Activated CD4-positive, alpha-beta memory T cell treated with anti-CD3 and anti-CD28 coated beads for 36 hours (primary cell): ENCODE results near the gene ARPC5L. TPM values are rescaled to one million over a fixed set of nuclear protein-coding genes. Genes with fewer than 3 reads are reported as not detected.
A peak's percentile ranks its signal among the peaks of the same experiment; 100 is the strongest.

Source experiments
- CTCF ChIA-PET: fragments of 350-600 bp; sonication (Branson Sonifier 250); formaldehyde crosslinking; loops from one replicate; lab custom pipeline; 2021; ENCODE audit warnings: antibody characterized with exemption, inconsistent platforms; lab: Charles Lee
- POLR2A ChIA-PET: fragments of 350-600 bp; sonication (Branson Sonifier 250); formaldehyde crosslinking; loops from one replicate; lab custom pipeline; 2021; ENCODE audit warnings: antibody characterized with exemption; lab: Charles Lee
- DNase-seq: peaks from one replicate; pipeline ENCODE4 v3.0.0-alpha.2; 2020
- H3K27ac Mint-ChIP-seq: one replicate; pipeline ENCODE4 v1.8.0; 2021; ENCODE audit warnings: mixed read lengths
- H3K27me3 Mint-ChIP-seq: one replicate; pipeline ENCODE4 v1.8.0; 2021; ENCODE audit warnings: mixed read lengths
- H3K36me3 Mint-ChIP-seq: one replicate; pipeline ENCODE4 v1.8.0; 2021; ENCODE audit warnings: mixed read lengths
- H3K4me1 Mint-ChIP-seq: one replicate; pipeline ENCODE4 v1.8.0; 2021; ENCODE audit warnings: low read depth, mixed read lengths
- H3K4me3 Mint-ChIP-seq: one replicate; pipeline ENCODE4 v1.8.0; 2021; ENCODE audit warnings: mild to moderate bottlenecking, mixed read lengths
- H3K9me3 Mint-ChIP-seq: one replicate; pipeline ENCODE4 v1.8.0; 2021; ENCODE audit warnings: mixed read lengths
- intact Hi-C: fragments of 100-400 bp; cut with micrococcal nuclease; formaldehyde crosslinking; loops from one replicate; pipeline ENCODE4 v1.15.1; 2023
- total RNA-seq, 2 experiments: library from RNA; stranded (reverse); gene quantifications; one replicate each; pipeline ENCODE4 v1.2.3, GENCODE V29; 2021

The ARPC5L gene
- total RNA-seq: 100 to 1,000 TPM; 104 to 108 TPM

DNA sequence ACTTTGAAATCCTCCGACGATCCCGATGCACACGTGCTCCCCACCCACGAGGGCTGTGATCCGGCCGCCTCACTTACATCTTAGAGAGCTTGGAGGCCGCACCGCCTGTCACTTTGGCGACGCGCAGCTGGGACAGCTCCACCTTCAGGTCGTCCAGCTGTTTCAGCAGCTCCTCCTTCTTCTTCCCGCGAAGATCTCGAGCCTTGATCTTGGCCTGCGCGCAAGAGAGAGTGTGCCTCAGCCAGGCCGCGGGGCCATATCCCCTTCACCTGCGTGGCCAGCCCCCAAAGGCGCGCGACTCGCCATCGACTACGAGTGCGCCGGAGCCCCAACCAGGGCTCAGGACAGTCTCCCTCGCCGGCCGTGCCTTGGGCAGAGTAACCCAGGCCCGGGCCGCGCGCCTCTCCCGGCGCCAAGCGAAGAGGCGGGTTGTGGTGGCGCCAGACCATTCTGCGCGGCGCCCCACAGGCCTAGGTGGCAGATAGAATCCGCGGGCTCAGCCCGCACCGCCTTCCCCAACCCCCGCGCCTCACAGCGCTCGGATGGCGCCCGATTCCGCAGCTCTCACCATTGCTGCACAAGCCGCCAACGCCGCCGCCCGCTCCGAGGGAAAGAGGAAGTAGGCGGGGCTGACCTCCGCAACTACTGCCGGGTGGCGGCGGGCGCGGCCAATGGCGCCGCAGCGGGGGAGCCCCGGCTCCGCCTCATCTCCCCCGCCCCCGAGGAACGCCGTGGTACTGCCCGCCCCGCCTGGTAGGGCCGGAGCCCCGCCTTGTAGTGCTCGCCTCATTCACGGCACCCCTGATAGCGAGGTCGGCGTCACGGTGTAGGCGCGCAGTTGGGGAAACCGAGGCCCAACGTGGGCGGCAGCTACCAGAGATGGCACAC lies at the start of gene ARPC5L, which contains the start of gene RPL35:
Gene ARPC5L (plus strand): TSS at position 789 of the 888 bp plus-strand sequence. CDS start 7,161 bp downstream, outside the sequence.
Gene RPL35 (minus strand): TSS at position 616 of the 888 bp plus-strand sequence. CDS start 45 bp downstream, at position 571.
- peak; percentile 96 for DNase-seq
- H3K4me3 Mint-ChIP-seq: peak within 1 kb of the TSS; percentile 88
- ChIA-PET POLR2A (interaction anchor here (0.8 to 3.4 kb wide), 12 partner anchors 8 to 379 kb away, joined by 3 to 62 read pairs (median 6); partner anchors contain the start of genes GOLGA1, HSPA5, NR6A1 and WDR38), CTCF (interaction anchor here (0.6 to 2.9 kb wide), 11 partner anchors 8 to 1653 kb away, joined by 3 to 18 read pairs (median 5); partner anchors contain the start of genes NR6A1, OLFML2A and WDR38)
- H3K36me3 Mint-ChIP-seq: peaks cover 48% of the 10 kb centered on the region
- intact Hi-C loops: loop anchor here (1.0 to 2.0 kb wide), 3 partner anchors 9 to 90 kb away; partner anchors contain the start of genes GOLGA1 and NR6A1
- H3K27ac Mint-ChIP-seq: peak within 1 kb of the TSS; percentile 94
- H3K27me3 Mint-ChIP-seq: no peaks in the 10 kb centered on the region
- peaks cover 42% of the 10 kb centered on the region for H3K4me1 Mint-ChIP-seq
- H3K9me3 Mint-ChIP-seq: no peaks in the 10 kb centered on the region

DNA sequence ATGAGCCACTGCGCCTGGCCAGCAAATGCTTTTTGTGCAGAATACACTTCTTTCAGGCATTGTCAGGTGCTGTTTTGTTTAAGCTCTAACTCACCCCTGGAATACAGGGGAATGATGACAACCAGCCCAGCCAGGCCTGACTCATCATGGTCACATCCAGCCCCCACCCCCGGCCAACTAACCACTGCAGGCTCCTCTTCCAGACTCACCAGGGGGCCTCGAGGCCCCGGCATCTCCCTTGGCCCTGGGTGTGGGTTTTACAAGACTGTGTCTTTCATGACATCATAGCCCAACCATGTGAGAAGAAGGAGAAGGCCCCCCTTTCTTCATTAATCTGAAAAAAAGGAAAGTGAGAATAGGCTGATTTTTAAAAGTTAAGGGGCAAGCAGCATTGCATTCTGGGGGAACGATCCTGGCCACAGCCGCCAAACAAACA lies 49.5 kb upstream of the ARPC5L start:
- H3K36me3 Mint-ChIP-seq: no peaks in the 10 kb centered on the region
- H3K4me3 Mint-ChIP-seq: no peak overlapping the region
- POLR2A ChIA-PET: no interaction called here
- H3K4me1 Mint-ChIP-seq: no peaks in the 10 kb centered on the region
- H3K27ac Mint-ChIP-seq: no peak overlapping the region
- peak; percentile 21 for DNase-seq
- no peaks in the 10 kb centered on the region for H3K9me3 Mint-ChIP-seq
- H3K27me3 Mint-ChIP-seq: peaks cover 7% of the 10 kb centered on the region
- CTCF ChIA-PET: no interaction called here
- intact Hi-C loops: no loop called here

DNA sequence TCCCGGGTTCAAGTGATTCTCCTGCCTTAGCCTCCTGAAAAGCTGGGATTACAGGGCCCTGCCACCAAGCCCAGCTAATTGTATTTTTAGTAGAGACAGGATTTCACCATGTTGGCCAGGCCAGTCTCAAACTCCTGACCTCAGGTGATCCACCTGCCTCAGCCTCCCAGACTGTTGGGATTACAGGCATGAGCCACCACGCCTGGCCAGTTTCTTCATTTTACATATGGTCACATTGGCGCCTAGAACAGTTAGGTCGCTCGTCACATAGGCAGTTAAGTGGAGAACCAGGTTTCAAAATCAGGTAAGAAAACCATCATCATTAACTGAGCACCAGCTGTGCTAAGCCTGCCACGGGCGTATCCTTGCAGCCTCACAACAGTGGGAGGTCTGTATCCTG lies 48.9 kb upstream of the ARPC5L start:
- ChIA-PET CTCF (interaction anchor here (0.7 kb wide), 1 partner anchor 67 kb away, joined by 3 read pairs; no protein-coding TSS in a partner anchor), POLR2A (no interaction called here)
- Mint-ChIP-seq H3K27ac (no peak overlapping the region), H3K36me3 (no peaks in the 10 kb centered on the region), H3K9me3 (no peaks in the 10 kb centered on the region), H3K27me3 (peaks cover 9% of the 10 kb centered on the region), H3K4me1 (peaks cover 1% of the 10 kb centered on the region), H3K4me3 (no peak overlapping the region)
- intact Hi-C loops: no loop called here
- no peak for DNase-seq

DNA sequence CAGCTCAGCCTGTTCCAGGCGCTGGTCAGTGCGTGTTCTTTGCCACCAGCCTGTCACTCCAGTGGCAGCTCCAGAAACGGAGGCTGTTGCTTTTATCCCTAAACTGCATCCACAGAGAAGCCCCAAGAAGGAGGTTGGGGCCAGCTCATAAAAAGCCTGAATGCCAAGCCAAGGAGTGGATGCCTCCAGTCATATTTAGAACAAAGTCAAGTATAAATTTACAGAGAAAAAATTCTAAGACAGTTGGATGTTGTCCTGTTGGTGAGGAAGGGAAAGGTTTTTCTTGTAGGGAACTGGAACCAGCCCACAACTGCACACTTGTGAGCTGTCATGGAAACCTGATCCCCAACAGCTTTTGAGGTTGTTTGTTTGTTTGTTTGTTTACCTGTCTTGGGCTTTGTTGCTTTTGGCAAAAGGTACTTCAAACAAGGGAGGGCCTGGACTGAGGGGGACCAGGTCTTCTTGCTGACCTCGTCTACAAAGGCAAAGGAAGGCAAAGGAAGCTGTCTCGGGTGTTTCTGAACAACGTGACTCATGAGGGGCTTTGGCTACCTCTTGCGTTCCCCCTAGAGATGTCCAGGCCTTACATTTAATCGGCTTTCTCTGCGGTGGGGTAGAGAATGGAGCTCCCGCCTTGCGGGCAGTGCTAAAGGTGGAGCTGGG lies 48.3 kb upstream of the ARPC5L start:
- peaks cover 13% of the 10 kb centered on the region for H3K27me3 Mint-ChIP-seq
- H3K4me1 Mint-ChIP-seq: peaks cover 7% of the 10 kb centered on the region
- POLR2A ChIA-PET: no interaction called here
- CTCF ChIA-PET: interaction anchor here (0.7 kb wide), 1 partner anchor 68 kb away, joined by 3 read pairs; no protein-coding TSS in a partner anchor
- no peaks in the 10 kb centered on the region for H3K9me3 Mint-ChIP-seq
- H3K27ac Mint-ChIP-seq: no peak overlapping the region
- H3K36me3 Mint-ChIP-seq: no peaks in the 10 kb centered on the region
- intact Hi-C loops: no loop called here
- H3K4me3 Mint-ChIP-seq: no peak overlapping the region
- no peak for DNase-seq

DNA sequence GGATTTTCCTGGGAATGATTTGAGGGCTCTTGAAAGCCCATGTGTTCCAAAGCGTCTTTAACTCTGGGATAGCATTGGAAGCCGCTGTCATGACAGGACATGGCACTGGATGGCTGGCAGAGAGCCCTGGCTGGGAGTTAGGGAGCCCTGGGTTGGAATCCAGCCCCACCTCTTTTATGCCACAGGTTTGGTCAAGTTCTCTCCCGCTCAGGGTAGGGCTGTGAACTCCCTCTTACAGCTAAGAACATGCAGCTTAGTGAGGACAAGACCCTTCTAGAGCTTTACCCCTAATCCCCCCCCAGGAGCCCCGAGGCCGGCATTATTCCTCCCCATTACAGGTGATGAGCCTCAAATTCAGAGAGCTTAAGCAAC lies 47.8 kb upstream of the ARPC5L start:
- Mint-ChIP-seq H3K4me3 (no peak overlapping the region), H3K36me3 (no peaks in the 10 kb centered on the region), H3K27ac (no peak overlapping the region), H3K27me3 (peaks cover 13% of the 10 kb centered on the region), H3K4me1 (peaks cover 8% of the 10 kb centered on the region), H3K9me3 (no peaks in the 10 kb centered on the region)
- DNase-seq: no peak
- intact Hi-C loops: no loop called here
- CTCF ChIA-PET: no interaction called here
- POLR2A ChIA-PET: no interaction called here

DNA sequence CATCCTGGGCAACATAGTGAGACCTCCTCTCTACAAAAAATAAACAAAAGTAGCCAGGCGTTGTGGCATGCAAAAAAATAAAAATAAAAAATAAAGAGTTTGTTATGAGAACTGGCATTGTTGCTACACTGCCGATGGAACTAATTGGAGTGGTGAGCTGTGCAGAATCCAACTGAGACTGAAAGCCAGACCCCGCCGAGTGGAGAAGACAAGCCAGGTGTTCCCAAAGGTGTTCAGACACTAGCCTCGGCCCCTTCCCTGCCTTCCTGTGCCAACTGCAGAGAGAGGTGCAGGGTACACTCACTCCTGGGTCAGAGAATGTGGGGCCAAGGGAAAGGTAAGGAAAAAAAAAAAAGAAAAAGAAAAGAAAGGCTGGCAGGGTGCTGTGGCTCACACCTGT lies 46.3 kb upstream of the ARPC5L start:
- Mint-ChIP-seq H3K4me1 (peaks cover 8% of the 10 kb centered on the region), H3K4me3 (no peak overlapping the region), H3K9me3 (no peaks in the 10 kb centered on the region), H3K27me3 (peaks cover 13% of the 10 kb centered on the region), H3K27ac (no peak overlapping the region), H3K36me3 (no peaks in the 10 kb centered on the region)
- intact Hi-C loops: no loop called here
- DNase-seq: no peak
- ChIA-PET CTCF (no interaction called here), POLR2A (no interaction called here)

DNA sequence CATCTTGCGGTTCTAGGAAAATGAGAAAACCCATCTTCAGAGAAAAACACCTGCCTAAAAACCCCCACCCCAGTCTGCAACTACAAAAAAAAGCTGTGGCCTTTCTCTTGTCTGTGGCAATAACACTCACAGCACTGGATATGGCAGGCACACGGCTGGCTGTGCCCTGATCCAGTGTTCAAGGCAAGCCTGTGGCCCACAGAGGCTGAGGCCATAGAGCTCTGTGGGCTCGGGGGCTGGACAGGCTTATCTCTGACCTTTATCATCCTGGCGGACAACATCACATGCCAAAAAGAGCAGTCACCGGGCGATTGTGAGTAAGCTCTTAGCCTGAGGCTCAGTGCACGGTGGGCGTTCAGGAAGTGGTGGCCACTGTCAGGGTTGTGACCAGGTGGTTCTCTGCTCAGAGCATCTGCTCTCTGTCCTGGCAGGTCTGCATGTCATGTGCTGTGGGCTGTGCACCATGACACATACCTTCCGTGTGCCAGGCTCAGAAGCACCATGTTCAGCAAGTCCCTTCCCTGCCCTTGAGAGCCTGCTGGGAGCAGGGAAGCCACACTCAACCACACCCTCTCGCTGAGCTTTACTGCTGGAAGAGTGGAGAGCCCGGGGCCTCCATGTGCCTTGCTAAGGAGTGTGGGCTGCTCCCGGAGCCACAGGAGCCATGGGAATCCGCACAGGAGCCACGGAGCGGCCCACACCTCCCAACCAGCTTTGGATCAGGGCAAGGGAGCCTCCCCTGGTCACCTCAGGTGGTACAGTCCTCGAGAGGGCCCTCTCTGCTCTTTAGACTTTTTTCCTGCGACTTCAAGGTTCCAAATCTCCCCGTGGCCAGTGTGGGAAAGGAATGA lies 43.3 kb upstream of the ARPC5L start:
- no peak overlapping the region for H3K4me3 Mint-ChIP-seq
- H3K27ac Mint-ChIP-seq: no peak overlapping the region
- POLR2A ChIA-PET: no interaction called here
- H3K4me1 Mint-ChIP-seq: peaks cover 8% of the 10 kb centered on the region
- H3K27me3 Mint-ChIP-seq: peaks cover 15% of the 10 kb centered on the region
- intact Hi-C loops: no loop called here
- DNase-seq: peak; percentile 49
- no peaks in the 10 kb centered on the region for H3K36me3 Mint-ChIP-seq
- CTCF ChIA-PET: interaction anchor here (1.3 kb wide), 1 partner anchor 35 kb away, joined by 4 read pairs; the partner anchor contains the start of gene WDR38
- H3K9me3 Mint-ChIP-seq: no peaks in the 10 kb centered on the region

DNA sequence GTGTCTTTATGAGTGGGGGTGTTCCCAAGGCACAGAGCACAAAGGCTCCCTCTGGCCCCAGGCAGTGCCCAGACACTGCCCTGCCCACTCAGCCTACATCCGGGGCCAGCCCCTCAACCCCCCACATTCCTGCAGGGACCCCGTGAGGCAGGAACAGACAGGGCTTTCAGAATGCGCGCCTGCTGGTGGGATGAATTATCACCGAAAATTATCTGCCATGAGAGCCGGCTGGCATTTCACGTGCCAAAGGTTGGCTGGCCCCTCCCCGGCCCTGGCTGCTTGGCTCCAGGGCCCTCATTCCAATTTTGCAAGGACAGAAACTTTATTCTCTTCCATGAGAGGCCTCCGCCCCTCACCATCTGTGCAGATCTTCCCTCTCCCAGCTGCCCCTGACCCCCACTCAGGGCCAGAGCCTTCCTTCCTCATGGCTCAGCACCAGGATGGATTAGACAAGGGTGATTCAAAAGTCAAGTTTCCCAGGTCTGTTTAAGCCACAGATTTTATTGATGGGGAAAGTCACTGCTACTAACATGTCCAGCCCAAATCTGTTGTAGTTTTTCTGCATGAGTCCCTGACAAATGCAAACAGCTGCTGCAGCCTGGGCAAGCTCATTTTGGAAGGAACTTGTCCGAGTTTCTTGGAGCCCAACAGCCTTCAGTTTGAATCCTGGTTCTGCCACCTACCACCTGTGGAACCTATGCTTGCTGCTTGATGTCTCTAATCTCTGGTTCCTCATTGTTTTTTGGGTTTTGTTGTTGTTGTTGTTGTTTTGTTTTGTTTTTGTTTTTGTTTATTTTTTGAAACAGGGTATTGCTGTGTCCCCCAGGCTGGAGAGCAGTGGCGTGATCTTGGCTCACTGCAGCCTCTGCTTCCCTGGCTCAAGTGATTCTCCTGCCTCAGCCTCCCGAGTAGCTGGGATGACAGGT lies 41.0 kb upstream of the ARPC5L start:
- Mint-ChIP-seq H3K9me3 (no peaks in the 10 kb centered on the region), H3K27ac (no peak overlapping the region), H3K4me1 (peaks cover 8% of the 10 kb centered on the region), H3K36me3 (no peaks in the 10 kb centered on the region), H3K27me3 (peaks cover 15% of the 10 kb centered on the region), H3K4me3 (no peak overlapping the region)
- no peak for DNase-seq
- ChIA-PET POLR2A (no interaction called here), CTCF (no interaction called here)
- intact Hi-C loops: no loop called here

DNA sequence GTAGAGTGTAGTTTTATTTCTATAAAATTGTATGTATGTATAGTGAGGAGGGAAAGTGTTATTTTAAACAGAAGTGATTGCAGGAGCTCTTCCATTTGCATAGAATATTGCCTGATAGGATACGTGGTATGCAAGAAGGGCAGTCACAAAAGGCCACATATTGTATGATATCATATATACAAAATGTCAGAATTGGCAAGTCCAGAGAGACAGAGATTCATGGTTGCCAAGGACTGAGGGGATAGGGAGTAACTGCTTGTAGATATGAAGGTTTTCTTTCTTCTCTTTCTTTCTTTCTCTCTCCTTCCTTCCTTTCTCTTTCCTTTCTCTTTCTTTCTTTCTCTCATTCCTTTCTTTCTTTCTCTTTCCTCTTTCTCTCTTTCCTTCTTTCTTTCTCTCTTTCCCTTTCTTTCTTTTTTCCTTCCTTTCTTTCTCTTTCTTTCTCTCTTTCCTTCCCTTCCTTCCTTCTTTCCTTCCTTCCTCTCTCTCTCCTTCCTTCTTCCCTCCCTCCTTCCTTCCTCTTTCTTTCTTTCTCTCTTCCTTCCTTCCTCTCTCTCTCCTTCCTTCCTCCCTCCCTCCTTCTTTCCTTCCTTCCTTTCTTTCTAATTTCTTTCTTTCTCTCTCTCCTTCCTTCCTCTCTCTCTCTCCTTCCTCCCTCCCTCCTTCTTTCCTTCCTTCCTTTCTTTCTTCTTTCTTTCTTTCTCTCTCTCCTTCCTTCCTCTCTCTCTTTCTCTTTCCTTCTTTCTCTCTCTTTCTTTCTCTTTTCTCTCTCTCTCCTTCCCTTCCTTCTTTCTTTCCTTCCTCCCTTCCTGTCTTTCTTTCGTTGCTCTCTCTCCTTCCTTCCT lies 33.2 kb upstream of the ARPC5L start:
- CTCF ChIA-PET: no interaction called here
- no peak for DNase-seq
- Mint-ChIP-seq H3K27me3 (no peaks in the 10 kb centered on the region), H3K9me3 (no peaks in the 10 kb centered on the region), H3K4me1 (no peaks in the 10 kb centered on the region), H3K36me3 (no peaks in the 10 kb centered on the region), H3K27ac (no peak overlapping the region), H3K4me3 (no peak overlapping the region)
- intact Hi-C loops: no loop called here
- POLR2A ChIA-PET: no interaction called here

DNA sequence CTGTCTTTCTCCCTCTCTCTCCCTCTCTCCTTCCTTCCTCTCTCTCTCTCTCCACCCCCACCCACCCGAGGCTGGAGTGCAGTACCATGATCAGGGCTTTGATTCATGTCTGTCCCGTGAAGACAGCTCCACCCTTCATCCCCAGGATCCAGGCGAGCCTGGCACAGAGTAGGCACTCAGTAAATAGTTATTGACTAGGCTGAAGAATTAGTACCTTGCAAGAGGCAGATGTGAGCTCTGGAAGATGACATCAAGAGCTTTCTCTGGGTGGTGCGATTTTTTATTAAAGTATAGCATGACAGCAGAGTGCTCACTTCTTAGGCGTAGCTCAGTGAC lies 32.6 kb upstream of the ARPC5L start:
- Mint-ChIP-seq H3K36me3 (no peaks in the 10 kb centered on the region), H3K27ac (no peak overlapping the region), H3K9me3 (no peaks in the 10 kb centered on the region), H3K4me3 (no peak overlapping the region), H3K4me1 (no peaks in the 10 kb centered on the region), H3K27me3 (peaks cover under 1% of the 10 kb centered on the region)
- CTCF ChIA-PET: interaction anchor here (0.7 kb wide), 1 partner anchor 55 kb away, joined by 4 read pairs; no protein-coding TSS in a partner anchor
- no peak for DNase-seq
- intact Hi-C loops: no loop called here
- POLR2A ChIA-PET: no interaction called here
